ENCODE data around the gene FTH1.

Gene FTH1

GRCh38 chr11:61967116-61967923 lies at the start of gene FTH1:
Gene FTH1, minus strand, starts transcription at chr11:61967634. Its CDS starts 209 bp downstream, at chr11:61967425.
- peak; percentile 89 for DNase-seq (ENCODE audit: extremely low read depth, low read depth)
- no peak for TF ChIP-seq CTCF (IDR thresholded peaks at IDR 0.05; ENCODE audit: low read depth, low read length)

- DNase-seq (ENCODE audit: extremely low read depth, low read depth): no peak
- no peak for TF ChIP-seq CTCF (IDR thresholded peaks at IDR 0.05; ENCODE audit: low read depth, low read length)
These were observed 48.2 kb upstream of the FTH1 start for GRCh38 chr11:62015615-62016014.

GRCh38 chr11:62013537-62014476 lies 46.4 kb upstream of the FTH1 start:
- DNase-seq (ENCODE audit: extremely low read depth, low read depth): peak; percentile 39
- TF ChIP-seq CTCF (IDR thresholded peaks at IDR 0.05; ENCODE audit: low read depth, low read length): no peak

DNA sequence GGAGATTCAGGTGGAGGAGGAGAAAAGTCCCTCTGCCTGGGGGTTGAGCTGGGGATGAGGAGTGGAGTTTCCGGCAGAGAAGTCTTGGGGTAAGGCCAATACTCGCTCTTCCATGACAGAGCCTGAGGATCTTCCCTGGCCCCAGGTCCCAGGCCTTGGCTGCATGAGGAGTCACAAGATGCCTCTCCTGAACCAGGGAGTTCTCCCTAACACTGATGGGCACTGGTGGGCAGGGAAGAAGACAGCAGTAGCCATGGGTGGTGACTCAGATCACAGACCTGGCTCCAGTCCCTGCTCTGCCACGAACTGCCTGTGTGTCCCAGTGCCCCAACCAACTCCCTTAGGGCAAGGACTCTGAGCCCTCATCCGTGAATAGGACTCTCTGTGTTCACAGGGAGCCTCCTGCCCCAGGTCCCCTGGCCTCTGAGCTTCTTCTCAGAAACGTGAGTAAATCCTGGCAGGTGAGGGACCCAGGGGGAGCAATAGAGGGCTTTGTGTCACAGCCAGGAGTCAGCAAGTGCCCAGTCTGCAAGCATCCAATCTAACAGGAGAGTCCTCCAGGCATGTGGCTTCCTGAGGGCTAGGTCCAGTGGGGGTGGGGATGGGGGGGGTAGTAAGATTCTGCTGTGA lies 45.5 kb upstream of the FTH1 start:
- no peak for TF ChIP-seq CTCF (IDR thresholded peaks at IDR 0.05; ENCODE audit: low read depth, low read length)
- no peak for DNase-seq (ENCODE audit: extremely low read depth, low read depth)

- no peak for TF ChIP-seq CTCF (IDR thresholded peaks at IDR 0.05; ENCODE audit: low read depth, low read length)
- DNase-seq (ENCODE audit: extremely low read depth, low read depth): no peak
These were observed 45.0 kb upstream of the FTH1 start for GRCh38 chr11:62012451-62012831.

DNA sequence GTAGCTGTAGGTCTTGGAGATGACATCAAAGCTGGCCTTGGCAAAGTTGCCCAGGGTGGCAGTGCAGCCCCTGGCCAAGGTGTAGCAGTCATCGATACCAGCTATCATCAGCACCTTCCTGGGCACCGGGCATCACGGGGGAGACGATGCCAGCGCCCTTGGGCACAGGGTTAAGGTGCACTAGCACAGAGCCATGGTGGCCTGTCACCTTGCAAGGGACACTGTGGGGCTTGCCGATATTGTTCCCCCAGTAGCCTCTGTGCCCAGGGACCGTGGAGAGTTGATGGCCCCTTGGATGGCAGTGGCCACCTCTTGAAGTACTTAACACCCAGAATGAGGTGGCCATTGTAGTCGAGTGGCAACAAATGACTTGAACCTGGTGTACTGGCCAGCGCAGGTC lies 44.4 kb upstream of the FTH1 start:
- no peak for TF ChIP-seq CTCF (IDR thresholded peaks at IDR 0.05; ENCODE audit: low read depth, low read length)
- no peak for DNase-seq (ENCODE audit: extremely low read depth, low read depth)
